ENCODE measurements around the gene TRUB1.

TRUB1 gene

DNA sequence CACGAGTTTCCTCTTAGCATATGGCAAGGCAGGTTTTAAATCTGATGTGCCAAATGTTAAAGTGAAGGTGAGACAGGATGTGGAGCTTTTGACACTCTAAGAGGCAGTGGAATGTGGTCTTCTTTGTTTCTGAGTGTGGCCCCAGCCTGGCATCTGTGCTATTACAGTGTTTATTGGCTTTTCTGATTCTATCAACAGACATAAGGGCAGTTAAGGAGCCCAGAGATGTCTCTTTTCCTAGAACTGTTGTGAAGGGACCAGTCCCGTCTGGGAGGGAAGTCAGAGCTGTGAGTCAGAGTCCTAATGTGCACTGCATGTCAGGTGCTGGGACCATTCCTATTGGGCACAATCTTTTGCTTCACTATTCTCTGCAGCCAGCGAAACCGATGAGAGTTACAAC, 32.5 kb downstream of the TRUB1 start:
- H3K9me3 ChIP-seq (ENCODE audit: control insufficient read depth in 2 of 2, low read length in 2 of 2), result no peaks in the 10 kb centered on the region
- no peaks in the 10 kb centered on the region for H3K4me1 ChIP-seq (ENCODE audit: control insufficient read depth in 2 of 2, insufficient read depth in 2 of 2, low read length in 2 of 2)
- H3K27ac ChIP-seq (ENCODE audit: low read depth in 2 of 2, low read length in 2 of 2), result no peak overlapping the region
- H3K9ac ChIP-seq (ENCODE audit: low read depth in 1 of 2, low read length in 2 of 2), result no peak overlapping the region
- no peaks in the 10 kb centered on the region for H3K27me3 ChIP-seq (ENCODE audit: control insufficient read depth in 2 of 2, insufficient read depth in 2 of 2, low read length in 2 of 2)
- peaks cover 2% of the 10 kb centered on the region in 2 donors for H3K36me3 ChIP-seq (ENCODE audit: control insufficient read depth in 2 of 2, insufficient read depth in 2 of 2, low read length in 2 of 2)
- H3K4me3 ChIP-seq (ENCODE audit: low read length in 2 of 2), result no peak overlapping the region

DNA sequence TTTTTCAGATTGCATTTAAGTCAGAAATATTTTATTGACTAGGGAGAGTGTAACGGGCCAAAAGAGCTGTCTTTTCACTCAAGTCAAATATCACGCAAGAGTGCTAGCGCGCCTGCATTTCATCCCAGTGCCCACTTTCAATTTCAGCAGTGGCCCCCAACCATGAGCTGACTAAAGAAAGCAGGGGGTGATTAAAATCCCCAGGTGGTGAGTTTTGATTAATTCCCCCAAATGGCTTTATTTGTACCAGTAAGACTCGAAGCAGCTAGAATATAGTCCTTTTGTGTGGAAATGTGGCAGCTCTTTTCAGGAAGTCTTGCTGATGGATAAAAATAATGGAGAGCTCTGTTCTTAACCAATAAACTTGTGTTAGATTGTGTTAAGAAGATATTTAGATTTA, 35.3 kb downstream of the TRUB1 start:
- Histone ChIP-seq H3K9me3 (ENCODE audit: control insufficient read depth in 2 of 2, low read length in 2 of 2) (no peaks in the 10 kb centered on the region), H3K4me1 (ENCODE audit: control insufficient read depth in 2 of 2, insufficient read depth in 2 of 2, low read length in 2 of 2) (no peaks in the 10 kb centered on the region), H3K27ac (ENCODE audit: low read depth in 2 of 2, low read length in 2 of 2) (no peak overlapping the region), H3K9ac (ENCODE audit: low read depth in 1 of 2, low read length in 2 of 2) (no peak overlapping the region), H3K36me3 (ENCODE audit: control insufficient read depth in 2 of 2, insufficient read depth in 2 of 2, low read length in 2 of 2) (peaks cover 2% of the 10 kb centered on the region in 2 donors), H3K4me3 (ENCODE audit: low read length in 2 of 2) (no peak overlapping the region), H3K27me3 (ENCODE audit: control insufficient read depth in 2 of 2, insufficient read depth in 2 of 2, low read length in 2 of 2) (no peaks in the 10 kb centered on the region)

DNA sequence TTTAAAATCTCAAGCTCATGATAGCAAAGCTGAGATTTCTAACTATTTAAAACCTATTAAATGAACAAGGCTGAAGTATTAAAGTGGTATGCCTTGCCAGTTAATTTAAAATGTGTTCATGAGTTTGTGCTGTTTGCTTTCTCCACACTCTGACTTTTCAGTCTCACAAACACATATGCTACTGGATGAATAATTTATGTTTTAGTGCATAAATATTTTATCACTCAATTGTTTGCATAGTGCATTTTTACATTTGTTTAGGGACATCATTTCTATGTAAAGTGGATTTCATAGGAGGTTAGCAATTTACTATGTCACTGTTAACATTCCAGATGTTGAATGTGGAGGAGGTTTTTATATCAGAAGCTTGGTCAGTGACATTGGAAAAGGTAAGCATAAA, 36.0 kb downstream of the TRUB1 start:
- Histone ChIP-seq H3K4me3 (ENCODE audit: low read length in 2 of 2) (no peak overlapping the region), H3K27ac (ENCODE audit: low read depth in 2 of 2, low read length in 2 of 2) (no peak overlapping the region), H3K27me3 (ENCODE audit: control insufficient read depth in 2 of 2, insufficient read depth in 2 of 2, low read length in 2 of 2) (no peaks in the 10 kb centered on the region), H3K4me1 (ENCODE audit: control insufficient read depth in 2 of 2, insufficient read depth in 2 of 2, low read length in 2 of 2) (no peaks in the 10 kb centered on the region), H3K9ac (ENCODE audit: low read depth in 1 of 2, low read length in 2 of 2) (no peak overlapping the region), H3K36me3 (ENCODE audit: control insufficient read depth in 2 of 2, insufficient read depth in 2 of 2, low read length in 2 of 2) (peaks cover 2% of the 10 kb centered on the region in 2 donors), H3K9me3 (ENCODE audit: control insufficient read depth in 2 of 2, low read length in 2 of 2) (no peaks in the 10 kb centered on the region)

DNA sequence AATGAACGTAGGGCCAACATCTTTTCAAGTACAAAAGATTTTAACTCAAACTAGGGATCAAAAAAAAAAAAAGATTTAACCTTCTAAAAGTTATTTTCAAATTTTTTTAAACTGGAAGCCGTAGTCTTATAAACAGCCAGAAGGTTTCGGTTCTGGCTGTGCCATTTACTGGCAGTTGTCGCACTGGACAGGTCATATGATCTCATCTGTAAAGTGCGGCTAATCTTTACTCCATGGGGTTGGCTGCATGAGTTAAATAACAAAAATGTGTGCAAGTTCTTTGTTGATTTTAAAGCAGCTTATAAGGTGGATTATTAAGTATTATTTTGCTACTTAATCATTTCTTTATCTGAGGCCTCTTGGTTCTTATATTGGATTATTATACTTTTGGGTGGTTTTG, 36.6 kb downstream of the TRUB1 start:
- Histone ChIP-seq H3K36me3 (ENCODE audit: control insufficient read depth in 2 of 2, insufficient read depth in 2 of 2, low read length in 2 of 2) (peaks cover 2% of the 10 kb centered on the region in 2 donors), H3K27me3 (ENCODE audit: control insufficient read depth in 2 of 2, insufficient read depth in 2 of 2, low read length in 2 of 2) (no peaks in the 10 kb centered on the region), H3K4me1 (ENCODE audit: control insufficient read depth in 2 of 2, insufficient read depth in 2 of 2, low read length in 2 of 2) (no peaks in the 10 kb centered on the region), H3K4me3 (ENCODE audit: low read length in 2 of 2) (no peak overlapping the region), H3K9ac (ENCODE audit: low read depth in 1 of 2, low read length in 2 of 2) (no peak overlapping the region), H3K9me3 (ENCODE audit: control insufficient read depth in 2 of 2, low read length in 2 of 2) (no peaks in the 10 kb centered on the region), H3K27ac (ENCODE audit: low read depth in 2 of 2, low read length in 2 of 2) (no peak overlapping the region)

DNA sequence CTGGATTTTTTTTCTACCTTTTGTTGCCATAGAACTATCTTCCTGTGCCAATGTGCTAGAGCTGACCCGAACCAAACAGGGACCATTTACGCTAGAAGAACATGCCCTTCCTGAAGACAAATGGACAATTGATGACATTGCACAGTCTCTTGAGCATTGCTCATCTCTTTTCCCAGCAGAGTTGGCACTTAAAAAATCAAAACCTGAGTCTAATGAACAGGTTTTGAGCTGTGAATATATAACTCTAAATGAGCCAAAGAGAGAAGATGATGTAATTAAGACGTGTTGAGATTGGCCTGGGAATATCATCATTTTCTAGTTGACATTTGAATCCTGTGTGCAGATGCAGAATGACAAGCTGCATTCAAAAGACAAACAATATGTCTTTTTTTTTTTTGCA, 37.1 kb downstream of the TRUB1 start:
- Histone ChIP-seq H3K9ac (ENCODE audit: low read depth in 1 of 2, low read length in 2 of 2) (no peak overlapping the region), H3K4me1 (ENCODE audit: control insufficient read depth in 2 of 2, insufficient read depth in 2 of 2, low read length in 2 of 2) (no peaks in the 10 kb centered on the region), H3K27ac (ENCODE audit: low read depth in 2 of 2, low read length in 2 of 2) (no peak overlapping the region), H3K27me3 (ENCODE audit: control insufficient read depth in 2 of 2, insufficient read depth in 2 of 2, low read length in 2 of 2) (no peaks in the 10 kb centered on the region), H3K36me3 (ENCODE audit: control insufficient read depth in 2 of 2, insufficient read depth in 2 of 2, low read length in 2 of 2) (peaks cover 2% of the 10 kb centered on the region in 2 donors), H3K4me3 (ENCODE audit: low read length in 2 of 2) (no peak overlapping the region), H3K9me3 (ENCODE audit: control insufficient read depth in 2 of 2, low read length in 2 of 2) (no peaks in the 10 kb centered on the region)

DNA sequence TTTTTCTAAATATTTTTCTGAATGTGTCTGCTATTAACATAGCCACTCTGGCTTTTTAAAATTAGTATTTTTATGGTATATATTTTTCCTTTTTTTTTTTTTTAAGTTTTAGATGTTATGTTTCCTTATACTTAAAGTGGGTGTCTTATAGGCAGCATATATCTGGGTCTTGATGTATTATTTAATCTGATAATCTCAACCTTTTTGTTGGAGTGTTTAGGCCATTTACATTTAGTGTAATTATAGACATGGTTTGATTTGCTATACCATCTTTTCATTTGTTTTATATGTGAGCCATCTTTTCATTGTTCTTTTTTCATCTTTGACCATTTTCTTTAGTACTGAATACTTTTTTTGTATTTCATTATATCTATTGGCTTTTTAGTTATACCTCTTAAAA, 45.0 kb downstream of the TRUB1 start:
- peaks cover 7 to 9% of the 10 kb centered on the region in 2 donors for H3K9me3 ChIP-seq (ENCODE audit: control insufficient read depth in 2 of 2, low read length in 2 of 2)

DNA sequence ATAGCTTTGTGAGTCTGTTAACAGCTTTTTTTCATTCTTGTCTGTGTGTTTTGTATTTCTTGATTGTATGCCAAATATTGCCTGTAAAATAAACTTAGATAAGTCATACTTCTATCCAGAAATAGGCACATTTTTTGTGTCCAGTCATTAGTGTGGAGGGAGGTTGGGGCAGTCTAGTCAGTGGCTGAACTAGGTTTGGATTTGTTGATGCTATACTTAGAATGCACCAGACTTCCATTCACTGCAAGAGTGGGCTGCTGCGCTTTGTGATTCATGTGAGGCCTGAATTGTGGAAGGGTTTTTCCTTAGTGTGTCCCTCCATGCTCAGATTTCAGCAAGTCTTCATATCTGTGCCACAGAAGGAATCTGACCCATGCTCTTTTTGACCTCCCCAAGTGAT, 50.0 kb downstream of the TRUB1 start:
- Histone ChIP-seq H3K36me3 (ENCODE audit: control insufficient read depth in 2 of 2, insufficient read depth in 2 of 2, low read length in 2 of 2) (peaks cover 0 to 14% of the 10 kb centered on the region in 2 donors), H3K9me3 (ENCODE audit: control insufficient read depth in 2 of 2, low read length in 2 of 2) (peaks cover 5 to 7% of the 10 kb centered on the region in 2 donors), H3K9ac (ENCODE audit: low read depth in 1 of 2, low read length in 2 of 2) (no peak overlapping the region), H3K4me1 (ENCODE audit: control insufficient read depth in 2 of 2, insufficient read depth in 2 of 2, low read length in 2 of 2) (no peaks in the 10 kb centered on the region), H3K4me3 (ENCODE audit: low read length in 2 of 2) (no peak overlapping the region), H3K27ac (ENCODE audit: low read depth in 2 of 2, low read length in 2 of 2) (no peak overlapping the region), H3K27me3 (ENCODE audit: control insufficient read depth in 2 of 2, insufficient read depth in 2 of 2, low read length in 2 of 2) (no peaks in the 10 kb centered on the region)

More for the DNA sequence above, 45.0 kb downstream of the TRUB1 start:
- no peak overlapping the region for H3K9ac ChIP-seq (ENCODE audit: low read depth in 1 of 2, low read length in 2 of 2)
- H3K27ac ChIP-seq (ENCODE audit: low read depth in 2 of 2, low read length in 2 of 2), result no peak overlapping the region
- no peaks in the 10 kb centered on the region for H3K27me3 ChIP-seq (ENCODE audit: control insufficient read depth in 2 of 2, insufficient read depth in 2 of 2, low read length in 2 of 2)
- no peak overlapping the region for H3K4me3 ChIP-seq (ENCODE audit: low read length in 2 of 2)
- H3K36me3 ChIP-seq (ENCODE audit: control insufficient read depth in 2 of 2, insufficient read depth in 2 of 2, low read length in 2 of 2), result peaks cover 0 to 23% of the 10 kb centered on the region in 2 donors
- H3K4me1 ChIP-seq (ENCODE audit: control insufficient read depth in 2 of 2, insufficient read depth in 2 of 2, low read length in 2 of 2), result no peaks in the 10 kb centered on the region

DNA sequence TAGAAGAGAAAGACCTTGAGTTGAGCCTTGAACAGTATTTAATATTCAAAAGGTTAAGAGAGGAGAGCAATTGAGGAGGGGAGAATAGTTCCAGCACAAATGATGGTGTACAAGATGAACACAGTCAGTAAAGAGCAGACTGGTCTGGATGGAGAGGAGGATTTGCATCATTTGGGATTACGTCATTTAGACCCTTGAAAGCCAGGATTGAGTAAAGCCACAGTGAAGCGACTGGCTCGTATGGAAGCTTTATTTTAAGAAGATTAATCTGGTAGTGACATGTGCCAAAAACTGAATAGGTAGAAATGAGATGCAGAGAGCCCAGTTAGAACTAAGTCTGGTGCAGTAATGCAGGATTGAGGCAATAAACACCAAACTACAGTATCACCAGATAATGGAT, 52.6 kb downstream of the TRUB1 start:
- no peaks in the 10 kb centered on the region for H3K27me3 ChIP-seq (ENCODE audit: control insufficient read depth in 2 of 2, insufficient read depth in 2 of 2, low read length in 2 of 2)
- H3K4me1 ChIP-seq (ENCODE audit: control insufficient read depth in 2 of 2, insufficient read depth in 2 of 2, low read length in 2 of 2), result no peaks in the 10 kb centered on the region
- H3K27ac ChIP-seq (ENCODE audit: low read depth in 2 of 2, low read length in 2 of 2), result no peak overlapping the region
- H3K4me3 ChIP-seq (ENCODE audit: low read length in 2 of 2), result no peak overlapping the region
- no peaks in the 10 kb centered on the region for H3K36me3 ChIP-seq (ENCODE audit: control insufficient read depth in 2 of 2, insufficient read depth in 2 of 2, low read length in 2 of 2)
- no peaks in the 10 kb centered on the region for H3K9me3 ChIP-seq (ENCODE audit: control insufficient read depth in 2 of 2, low read length in 2 of 2)
- no peak overlapping the region for H3K9ac ChIP-seq (ENCODE audit: low read depth in 1 of 2, low read length in 2 of 2)

DNA sequence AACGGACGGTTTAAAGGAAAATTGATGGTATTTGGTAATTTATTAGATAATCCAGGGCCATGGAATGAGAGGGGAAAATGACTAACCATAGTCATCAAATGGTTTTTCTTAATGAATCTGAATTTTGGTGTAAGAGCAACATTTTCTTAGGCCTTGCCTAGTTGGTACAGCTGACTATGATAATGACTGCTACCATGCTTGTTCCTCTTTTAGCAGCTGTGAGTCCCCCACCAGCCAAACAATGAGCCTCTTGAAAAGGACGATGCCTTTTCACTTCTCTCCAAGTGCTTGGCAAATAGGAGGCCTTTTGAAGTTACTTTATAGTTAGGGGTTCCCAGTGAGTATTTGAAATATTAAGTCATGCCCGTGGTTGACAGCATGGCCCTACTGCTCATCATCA, 53.0 kb downstream of the TRUB1 start:
- no peak overlapping the region for H3K4me3 ChIP-seq (ENCODE audit: low read length in 2 of 2)
- H3K9ac ChIP-seq (ENCODE audit: low read depth in 1 of 2, low read length in 2 of 2), result no peak overlapping the region
- no peaks in the 10 kb centered on the region for H3K4me1 ChIP-seq (ENCODE audit: control insufficient read depth in 2 of 2, insufficient read depth in 2 of 2, low read length in 2 of 2)
- no peaks in the 10 kb centered on the region for H3K36me3 ChIP-seq (ENCODE audit: control insufficient read depth in 2 of 2, insufficient read depth in 2 of 2, low read length in 2 of 2)
- no peaks in the 10 kb centered on the region for H3K9me3 ChIP-seq (ENCODE audit: control insufficient read depth in 2 of 2, low read length in 2 of 2)
- no peaks in the 10 kb centered on the region for H3K27me3 ChIP-seq (ENCODE audit: control insufficient read depth in 2 of 2, insufficient read depth in 2 of 2, low read length in 2 of 2)
- H3K27ac ChIP-seq (ENCODE audit: low read depth in 2 of 2, low read length in 2 of 2), result no peak overlapping the region

DNA sequence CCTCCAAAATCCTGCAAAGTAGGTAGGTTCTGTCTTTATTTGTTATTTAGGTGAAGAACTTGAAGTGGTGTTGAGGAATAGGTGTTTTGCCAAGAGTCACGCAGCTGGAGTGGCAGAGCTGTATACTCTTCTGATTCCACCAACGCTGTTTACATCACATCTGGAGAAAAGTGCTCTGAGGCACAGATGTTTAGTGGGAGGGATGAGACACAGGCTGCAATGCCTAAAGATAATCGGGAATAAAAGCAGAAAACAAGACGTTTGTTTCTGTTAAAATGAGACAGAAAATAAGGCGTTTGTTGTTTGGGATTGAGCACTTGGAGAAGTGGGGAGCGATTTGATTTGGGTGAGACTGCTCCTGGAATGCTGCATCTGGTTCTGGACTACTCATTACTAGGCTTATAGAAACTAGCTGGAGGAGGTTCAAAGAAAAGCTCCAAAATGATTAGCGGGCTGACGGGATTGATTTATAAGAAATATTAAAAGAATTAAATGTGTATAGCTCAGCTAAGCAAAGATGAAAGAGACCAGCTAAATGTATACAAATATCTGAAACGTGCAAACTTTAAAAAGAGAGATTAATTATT, 54.3 kb downstream of the TRUB1 start:
- H3K27me3 ChIP-seq (ENCODE audit: control insufficient read depth in 2 of 2, insufficient read depth in 2 of 2, low read length in 2 of 2), result no peaks in the 10 kb centered on the region
- H3K27ac ChIP-seq (ENCODE audit: low read depth in 2 of 2, low read length in 2 of 2), result no peak overlapping the region
- no peaks in the 10 kb centered on the region for H3K9me3 ChIP-seq (ENCODE audit: control insufficient read depth in 2 of 2, low read length in 2 of 2)
- no peaks in the 10 kb centered on the region for H3K36me3 ChIP-seq (ENCODE audit: control insufficient read depth in 2 of 2, insufficient read depth in 2 of 2, low read length in 2 of 2)
- no peak overlapping the region for H3K9ac ChIP-seq (ENCODE audit: low read depth in 1 of 2, low read length in 2 of 2)
- H3K4me3 ChIP-seq (ENCODE audit: low read length in 2 of 2), result no peak overlapping the region
- H3K4me1 ChIP-seq (ENCODE audit: control insufficient read depth in 2 of 2, insufficient read depth in 2 of 2, low read length in 2 of 2), result no peaks in the 10 kb centered on the region
